ENCODE data around the gene SLC6A18.
"Not testable (repeated sequence)": the region's sequence is repeated elsewhere in the genome, so short reads cannot be mapped to it uniquely, and the experiment has no call there.

Gene SLC6A18

GRCh38 chr5:1216918-1217295, 8.3 kb upstream of the SLC6A18 start:
- no peak for DNase-seq

- DNase-seq: no peak
Observed at GRCh38 chr5:1217596-1218206, 7.5 kb upstream of the SLC6A18 start.

- DNase-seq: no peak
Observed at GRCh38 chr5:1218351-1219080, 6.7 kb upstream of the SLC6A18 start.

GRCh38 chr5:1219098-1219767, 5.9 kb upstream of the SLC6A18 start:
- DNase-seq: no peak

- no peak for DNase-seq
Observed at GRCh38 chr5:1219768-1220100, 5.4 kb upstream of the SLC6A18 start.

- DNase-seq: no peak
Observed at GRCh38 chr5:1220351-1220750, 4.8 kb upstream of the SLC6A18 start.

- DNase-seq: no peak
Observed at GRCh38 chr5:1220831-1221230, 4.3 kb upstream of the SLC6A18 start.

- DNase-seq: no peak
Observed at GRCh38 chr5:1221721-1222120, 3.5 kb upstream of the SLC6A18 start.

- DNase-seq: no peak
Observed at GRCh38 chr5:1222147-1222546, 3.0 kb upstream of the SLC6A18 start.

GRCh38 chr5:1222621-1223277, 2.4 kb upstream of the SLC6A18 start:
- DNase-seq: no peak

GRCh38 chr5:1223278-1223670, 1.9 kb upstream of the SLC6A18 start:
- DNase-seq: no peak

GRCh38 chr5:1224631-1225030, 550 bp upstream of the SLC6A18 start:
- no peak for DNase-seq

- no peak for DNase-seq
Observed at GRCh38 chr5:1226231-1226630, 1.1 kb downstream of the SLC6A18 start.

- DNase-seq: no peak
Observed at GRCh38 chr5:1226839-1227581, 1.8 kb downstream of the SLC6A18 start.

- DNase-seq: no peak
Observed at GRCh38 chr5:1227667-1228066, 2.5 kb downstream of the SLC6A18 start.

GRCh38 chr5:1228120-1228519, 2.9 kb downstream of the SLC6A18 start:
- no peak for DNase-seq

- not testable (repeated sequence) for DNase-seq
Observed at GRCh38 chr5:1229023-1229422, 3.8 kb downstream of the SLC6A18 start.

GRCh38 chr5:1229822-1230221, 4.6 kb downstream of the SLC6A18 start:
- no peak for DNase-seq

GRCh38 chr5:1230551-1230950, 5.4 kb downstream of the SLC6A18 start:
- no peak for DNase-seq

- no peak for DNase-seq
Observed at GRCh38 chr5:1231354-1231905, 6.2 kb downstream of the SLC6A18 start.

- no peak for DNase-seq
Observed at GRCh38 chr5:1232780-1233179, 7.6 kb downstream of the SLC6A18 start.

- DNase-seq: no peak
Observed at GRCh38 chr5:1235379-1235778, 10.2 kb downstream of the SLC6A18 start.

- no peak for DNase-seq
Observed at GRCh38 chr5:1235838-1236237, 10.7 kb downstream of the SLC6A18 start.

Data from NCI-H2227 treated with DMSO at 0.1 percent for 48 hours (cell line).